Sigmoid colon (tissue), 3 donors: ENCODE results near the gene TDRKH.
"Not testable (repeated sequence)": the region's sequence is repeated elsewhere in the genome, so short reads cannot be mapped to it uniquely, and the experiment has no call there.

ENCODE experiments used
- CTCF ChIP-seq, 4 experiments: fragments of 450-650 bp in 3 of 4; fragments of 200-600 bp in 1 of 4; IDR thresholded peaks; one replicate each; pipeline ENCODE4 v1.5.1; 2016 to 2019; ENCODE audit warnings: antibody characterized with exemption in 4 of 4, mild to moderate bottlenecking in 3 of 4, moderate library complexity in 2 of 4
- POLR2A ChIP-seq, 2 donors: fragments of 450-650 bp; IDR thresholded peaks; one replicate each; pipeline ENCODE4 v1.6.1; 2016; ENCODE audit warnings: antibody characterized with exemption in 2 of 2, mild to moderate bottlenecking in 2 of 2, moderate library complexity in 2 of 2

DNA sequence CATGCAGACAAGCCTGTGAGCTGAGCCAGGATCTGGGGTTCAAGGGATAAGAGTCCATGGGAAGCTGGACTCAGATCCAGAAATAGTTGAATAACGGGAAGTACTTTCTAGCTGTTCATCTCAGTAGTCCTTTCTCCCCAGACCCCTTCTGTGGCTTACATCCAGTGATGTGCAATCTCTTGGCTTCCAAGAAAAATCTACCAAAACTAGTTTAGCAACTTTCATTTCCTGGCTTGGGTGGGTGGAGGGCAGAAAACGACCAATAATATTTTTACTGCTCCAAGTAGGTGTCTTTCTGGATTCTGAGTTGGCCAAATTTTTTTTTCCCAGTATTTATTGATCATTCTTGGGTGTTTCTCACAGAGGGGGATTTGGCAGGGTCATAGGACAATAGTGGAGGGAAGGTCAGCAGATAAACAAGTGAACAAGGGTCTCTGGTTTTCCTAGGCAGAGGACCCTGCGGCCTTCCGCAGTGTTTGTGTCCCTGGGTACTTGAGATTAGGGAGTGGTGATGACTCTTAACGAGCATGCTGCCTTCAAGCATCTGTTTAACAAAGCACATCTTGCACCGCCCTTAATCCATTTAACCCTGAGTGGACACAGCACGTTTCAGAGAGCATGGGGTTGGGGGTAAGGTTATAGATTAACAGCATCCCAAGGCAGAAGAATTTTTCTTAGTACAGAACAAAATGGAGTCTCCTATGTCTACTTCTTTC, 21.8 kb downstream of the TDRKH start:
- not testable (repeated sequence) for TF ChIP-seq CTCF, POLR2A (IDR thresholded peaks at IDR 0.05)
